HepG2 (cell line): Measurements from ENCODE around the gene PACS2. TPM values are rescaled to one million over a fixed set of nuclear protein-coding genes. Genes with fewer than 3 reads are reported as not detected.

Experiments
- AKNA ChIP-seq: sonication (generic); formaldehyde crosslinking; IDR thresholded peaks from 2 replicates; pipeline ENCODE4 v1.4.0; 2020; ENCODE audit warnings: missing genetic modification reagents, borderline replicate concordance
- CEBPZ ChIP-seq: IDR thresholded peaks from 2 replicates; pipeline ENCODE4 v1.6.1; 2012; ENCODE audit warnings: low read length, improper control_type of control experiment
- MED1 ChIP-seq: sonication (generic); formaldehyde crosslinking; IDR thresholded peaks from 2 replicates; pipeline ENCODE4 v1.4.0; 2020; ENCODE audit warnings: missing genetic modification reagents
- TARDBP ChIP-seq: sonication (generic); formaldehyde crosslinking; IDR thresholded peaks from 2 replicates; pipeline ENCODE4 v1.8.0; 2022; ENCODE audit warnings: mild to moderate bottlenecking, missing genetic modification reagents
- polyA plus RNA-seq, 8 experiments: library from polyadenylated mRNA; depleted of rRNA in 3 of 8; stranded (reverse) in 7 of 8; unstranded in 1 of 8; fragments of >200 nt; fragmentation: Illumina TruSeq in 4 of 8; extraction: Trizol in 4 of 8; gene quantifications; 2 replicates each; pipeline versions ENCODE4 v1.2.1 to v1.2.3, GENCODE V29; 2011 to 2016; ENCODE audit warnings: low read depth in 4 of 8, missing spikeins in 1 of 8, mixed read lengths in 1 of 8; ENCODE audit not compliant: insufficient read depth in 1 of 8
- total RNA-seq, 5 experiments: library from RNA; depleted of rRNA; stranded (reverse); fragments of >200 nt; fragmentation: Illumina TruSeq; extraction: Trizol; gene quantifications; 2 replicates each; pipeline ENCODE4 v1.2.3, GENCODE V29; 2016; ENCODE audit warnings: low read depth in 1 of 5

The PACS2 gene
- total and polyA plus RNA-seq, 2 of the 13 experiments (the other 11 are each of a cell fraction or from before 2014, with no cell fraction given): 23.6 to 27.6 TPM

- TF ChIP-seq AKNA (CRISPR knock-in tag) (no peak), MED1 (no peak), CEBPZ (no peak), TARDBP (CRISPR knock-in tag) (no peak)
Observed at GRCh38 chr14:105347587-105347968, 33.0 kb downstream of the PACS2 start (continued).
